Hematopoietic multipotent progenitor cell treated with erythropoietin and hydrocortisone succinate and interleukin-3 and kit ligand, for 8 days (in vitro differentiated cells): ENCODE results near the gene SLC25A43.

Source experiments
- DNase-seq: peaks from one replicate; pipeline ENCODE4 v3.0.0-alpha.2; 2015

Gene SLC25A43

DNA sequence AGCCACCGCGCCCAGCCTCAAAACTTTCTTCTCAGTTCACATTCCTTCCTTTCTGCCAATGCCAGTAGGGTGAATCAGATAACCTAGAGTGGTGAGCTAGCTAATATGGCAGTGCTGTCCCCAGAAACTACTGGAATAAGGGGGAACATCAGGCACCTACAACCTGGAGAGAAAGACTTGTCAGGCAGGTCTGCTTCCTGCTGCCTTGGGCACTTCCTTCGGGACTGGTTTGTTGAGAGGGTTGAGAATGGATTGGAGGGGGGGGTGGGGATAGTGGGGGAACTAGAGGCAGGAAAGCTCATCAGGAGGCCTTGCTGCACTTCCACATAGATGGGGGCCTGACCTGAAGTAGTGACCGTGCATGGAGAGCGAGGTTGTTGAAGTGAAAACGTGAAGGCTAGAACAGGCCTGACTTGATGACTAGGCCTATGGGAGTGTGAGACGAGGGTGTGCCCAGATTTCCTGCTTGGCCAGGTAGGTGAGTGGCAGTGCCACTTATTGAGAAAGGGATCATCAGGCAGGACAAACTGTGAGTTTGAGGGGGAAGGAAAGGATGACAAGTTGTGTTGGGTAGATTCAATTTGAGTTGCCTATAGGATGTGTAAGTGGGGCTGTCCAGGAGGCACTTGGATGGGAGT lies 102.5 kb downstream of the SLC25A43 start:
- no peak for DNase-seq

DNA sequence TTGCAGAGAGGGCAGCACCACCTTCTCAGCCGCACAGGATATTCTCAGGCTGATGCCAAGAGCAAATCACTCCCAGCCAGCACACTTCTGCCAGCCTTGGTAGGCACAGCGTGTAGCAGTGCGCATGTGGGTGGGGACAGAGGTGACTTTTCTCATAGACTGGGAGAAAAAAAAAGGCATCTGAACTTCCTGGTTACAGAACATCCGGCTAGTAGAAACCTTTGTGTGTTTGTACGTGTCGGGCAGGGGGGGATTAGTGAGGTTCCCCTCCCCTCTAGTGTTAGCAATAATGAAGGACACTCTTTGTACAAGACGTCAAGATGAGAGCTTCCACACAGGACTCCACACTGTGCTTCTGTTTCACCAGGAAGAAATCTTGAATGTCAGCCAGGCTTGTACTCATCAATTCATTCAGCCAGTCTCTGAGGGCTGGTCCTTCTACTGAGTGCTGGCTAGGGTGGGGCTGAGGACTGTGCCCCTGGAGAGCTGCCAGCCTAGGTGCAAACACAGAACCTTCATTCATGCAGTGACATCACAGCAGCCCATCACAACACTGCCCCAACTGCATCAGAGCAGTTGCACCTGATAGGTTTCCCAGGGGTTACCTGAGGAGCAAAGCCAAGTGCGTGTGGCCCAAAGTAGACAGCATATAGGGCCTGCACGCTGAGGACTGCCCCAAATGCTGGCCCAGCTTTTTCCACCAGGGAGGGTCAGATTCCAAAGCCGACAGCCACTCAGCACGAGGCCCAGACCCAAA lies 103.8 kb downstream of the SLC25A43 start:
- DNase-seq: no peak

GRCh38 chrX:119503484-119503861 lies 104.3 kb downstream of the SLC25A43 start:
- DNase-seq: no peak
